ENCODE measurements around the gene CCDC149. TPM values are rescaled to one million over a fixed set of nuclear protein-coding genes. Genes with fewer than 3 reads are reported as not detected.

The CCDC149 gene
- polyA plus RNA-seq, 2 of the 4 experiments (the other 2 are of a cell fraction) = 1.4 to 2.8 TPM

DNA sequence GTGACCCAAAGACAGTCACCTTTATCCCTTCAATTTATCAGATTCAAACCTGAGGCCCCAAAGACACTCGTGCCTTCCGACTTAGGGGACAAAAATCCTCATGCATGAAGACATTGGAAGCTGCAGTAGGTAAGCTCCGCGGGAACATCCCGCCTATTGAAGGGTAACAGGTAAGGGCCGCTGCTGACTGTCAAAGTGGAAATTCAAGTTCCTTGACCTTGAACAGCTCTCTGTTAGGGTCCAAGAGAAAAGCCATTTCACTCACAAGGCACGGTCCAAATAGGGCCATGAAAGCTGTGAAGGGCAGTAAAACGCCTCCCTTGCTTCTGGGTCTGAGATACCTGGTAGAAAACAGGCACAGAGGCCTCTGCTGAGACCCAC is 34.2 kb downstream of the CCDC149 start:
- ATAC-seq = no peak
- no peak for TF ChIP-seq RARB (CRISPR knock-in tag; IDR thresholded peaks at IDR 0.05)
- TF ChIP-seq RFX5 (IDR thresholded peaks at IDR 0.05) = no peak
- no peak for TF ChIP-seq POLR2A (IDR thresholded peaks at IDR 0.05; ENCODE audit: low read length)
- no peak for TF ChIP-seq RCOR1 (IDR thresholded peaks at IDR 0.05; ENCODE audit: low read depth, low read length)
- no peak for TF ChIP-seq FOXS1 (CRISPR knock-in tag; IDR thresholded peaks at IDR 0.05)
- TF ChIP-seq, protein P1, sequence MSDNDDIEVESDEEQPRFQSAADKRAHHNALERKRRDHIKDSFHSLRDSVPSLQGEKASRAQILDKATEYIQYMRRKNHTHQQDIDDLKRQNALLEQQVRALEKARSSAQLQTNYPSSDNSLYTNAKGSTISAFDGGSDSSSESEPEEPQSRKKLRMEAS (IDR thresholded peaks at IDR 0.05) = no peak
- no peak for TF ChIP-seq CEBPB (IDR thresholded peaks at IDR 0.05)
- TF ChIP-seq, protein P2, sequence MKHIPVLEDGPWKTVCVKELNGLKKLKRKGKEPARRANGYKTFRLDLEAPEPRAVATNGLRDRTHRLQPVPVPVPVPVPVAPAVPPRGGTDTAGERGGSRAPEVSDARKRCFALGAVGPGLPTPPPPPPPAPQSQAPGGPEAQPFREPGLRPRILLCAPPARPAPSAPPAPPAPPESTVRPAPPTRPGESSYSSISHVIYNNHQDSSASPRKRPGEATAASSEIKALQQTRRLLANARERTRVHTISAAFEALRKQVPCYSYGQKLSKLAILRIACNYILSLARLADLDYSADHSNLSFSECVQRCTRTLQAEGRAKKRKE (CRISPR knock-in tag; IDR thresholded peaks at IDR 0.05; ENCODE audit: low read depth) = no peak
- no peak for TF ChIP-seq PHF8 (IDR thresholded peaks at IDR 0.05; ENCODE audit: borderline replicate concordance, low read depth)
- TF ChIP-seq EP300 (IDR thresholded peaks at IDR 0.05) = no peak
- TF ChIP-seq EHMT2 (IDR thresholded peaks at IDR 0.05; ENCODE audit: low read depth) = no peak
- TF ChIP-seq ZNF302 (CRISPR knock-in tag; IDR thresholded peaks at IDR 0.05) = no peak
- TF ChIP-seq TP53 (CRISPR knock-in tag; IDR thresholded peaks at IDR 0.05) = no peak
- no peak for TF ChIP-seq TFCP2L1 (CRISPR knock-in tag; IDR thresholded peaks at IDR 0.05)
- TF ChIP-seq MYC (IDR thresholded peaks at IDR 0.05; ENCODE audit: borderline replicate concordance, low read length) = no peak
- TF ChIP-seq, protein P3, sequence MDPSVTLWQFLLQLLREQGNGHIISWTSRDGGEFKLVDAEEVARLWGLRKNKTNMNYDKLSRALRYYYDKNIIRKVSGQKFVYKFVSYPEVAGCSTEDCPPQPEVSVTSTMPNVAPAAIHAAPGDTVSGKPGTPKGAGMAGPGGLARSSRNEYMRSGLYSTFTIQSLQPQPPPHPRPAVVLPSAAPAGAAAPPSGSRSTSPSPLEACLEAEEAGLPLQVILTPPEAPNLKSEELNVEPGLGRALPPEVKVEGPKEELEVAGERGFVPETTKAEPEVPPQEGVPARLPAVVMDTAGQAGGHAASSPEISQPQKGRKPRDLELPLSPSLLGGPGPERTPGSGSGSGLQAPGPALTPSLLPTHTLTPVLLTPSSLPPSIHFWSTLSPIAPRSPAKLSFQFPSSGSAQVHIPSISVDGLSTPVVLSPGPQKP (IDR thresholded peaks at IDR 0.05; ENCODE audit: low read depth, low read length) = no peak
- TF ChIP-seq ESRRA (IDR thresholded peaks at IDR 0.05; ENCODE audit: borderline replicate concordance, low read length) = no peak
- TF ChIP-seq, protein P4, sequence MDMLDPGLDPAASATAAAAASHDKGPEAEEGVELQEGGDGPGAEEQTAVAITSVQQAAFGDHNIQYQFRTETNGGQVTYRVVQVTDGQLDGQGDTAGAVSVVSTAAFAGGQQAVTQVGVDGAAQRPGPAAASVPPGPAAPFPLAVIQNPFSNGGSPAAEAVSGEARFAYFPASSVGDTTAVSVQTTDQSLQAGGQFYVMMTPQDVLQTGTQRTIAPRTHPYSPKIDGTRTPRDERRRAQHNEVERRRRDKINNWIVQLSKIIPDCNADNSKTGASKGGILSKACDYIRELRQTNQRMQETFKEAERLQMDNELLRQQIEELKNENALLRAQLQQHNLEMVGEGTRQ (IDR thresholded peaks at IDR 0.05) = no peak
- TF ChIP-seq ZC3H11A (IDR thresholded peaks at IDR 0.05) = no peak
- TF ChIP-seq, protein P5, sequence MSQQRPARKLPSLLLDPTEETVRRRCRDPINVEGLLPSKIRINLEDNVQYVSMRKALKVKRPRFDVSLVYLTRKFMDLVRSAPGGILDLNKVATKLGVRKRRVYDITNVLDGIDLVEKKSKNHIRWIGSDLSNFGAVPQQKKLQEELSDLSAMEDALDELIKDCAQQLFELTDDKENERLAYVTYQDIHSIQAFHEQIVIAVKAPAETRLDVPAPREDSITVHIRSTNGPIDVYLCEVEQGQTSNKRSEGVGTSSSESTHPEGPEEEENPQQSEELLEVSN (IDR thresholded peaks at IDR 0.05; ENCODE audit: borderline replicate concordance, low read depth) = no peak
- Histone ChIP-seq H3K4me1 (no peaks in the 10 kb centered on the region), H3K4me2 (no peak overlapping the region), H3K9me3 (no peaks in the 10 kb centered on the region), H3K4me3 (no peak overlapping the region), H3K27ac (no peak overlapping the region)
- no peak for DNase-seq (ENCODE audit: low read depth in 1 of 2, low spot score in 1 of 2)
- no peak for FAIRE-seq
- ChIA-PET CTCF (interaction anchor here (0.6 kb wide), 1 partner anchor 453 kb away, joined by 4 read pairs; no protein-coding TSS in a partner anchor), POLR2A (no interaction called here)
- 85% methylated on average over 8 of the region's 8 CpGs for WGBS (ENCODE audit: missing lambda C conversion rate)

DNA sequence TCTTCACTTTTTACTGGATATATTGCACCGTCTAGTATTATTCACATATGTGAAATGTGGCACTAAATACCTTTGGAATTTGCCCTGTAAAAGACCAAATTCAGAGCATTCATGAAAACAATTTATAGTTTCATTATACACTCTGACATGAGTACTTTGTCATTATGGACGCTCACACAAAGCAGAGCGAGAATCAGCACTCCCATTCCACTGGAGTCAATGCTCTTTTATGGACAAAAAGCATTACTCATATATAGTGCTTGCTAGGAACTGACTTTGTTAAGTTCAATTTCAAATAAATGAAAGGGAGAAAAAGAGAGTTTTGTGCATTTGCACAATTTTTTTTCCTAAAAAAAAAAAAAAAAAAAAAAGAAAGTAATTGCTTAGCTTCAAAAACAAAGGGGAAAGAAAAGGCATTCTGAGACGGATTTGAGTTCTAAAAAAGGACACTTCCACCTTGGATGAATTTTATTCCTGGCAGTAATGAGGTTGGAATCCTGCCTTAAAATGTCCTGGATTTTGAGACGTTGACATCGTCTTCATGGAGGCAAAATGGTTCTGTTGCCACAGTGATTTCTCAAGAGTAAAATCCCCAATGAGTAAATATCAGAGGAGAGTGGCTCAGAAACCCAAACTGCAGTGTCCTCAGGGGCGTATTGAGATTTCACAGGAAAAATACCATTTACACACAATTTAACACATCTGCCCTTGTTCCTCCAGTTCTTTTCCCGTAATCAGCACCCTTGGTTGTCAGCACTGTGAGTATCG is 34.8 kb downstream of the CCDC149 start:
- FAIRE-seq = no peak
- no peaks in the 10 kb centered on the region for H3K4me1 ChIP-seq
- ChIA-PET POLR2A (no interaction called here), CTCF (interaction anchor here (0.6 kb wide), 1 partner anchor 454 kb away, joined by 4 read pairs; no protein-coding TSS in a partner anchor)
- no peak overlapping the region for H3K27ac ChIP-seq
- no peak overlapping the region for H3K4me2 ChIP-seq
- 83% methylated on average over 9 of the region's 9 CpGs for WGBS (ENCODE audit: missing lambda C conversion rate)
- ATAC-seq = no peak
- DNase-seq (ENCODE audit: low read depth in 1 of 2, low spot score in 1 of 2) = no peak
- no peaks in the 10 kb centered on the region for H3K9me3 ChIP-seq
- TF ChIP-seq ZSCAN20 (CRISPR knock-in tag; IDR thresholded peaks at IDR 0.05) = no peak
- TF ChIP-seq POLR2A (IDR thresholded peaks at IDR 0.05; ENCODE audit: low read length) = no peak
- TF ChIP-seq GATA3 (IDR thresholded peaks at IDR 0.05; ENCODE audit: borderline replicate concordance) = no peak
- no peak for TF ChIP-seq CBX2 (IDR thresholded peaks at IDR 0.05; ENCODE audit: borderline replicate concordance, low read depth)
- TF ChIP-seq, protein P6, sequence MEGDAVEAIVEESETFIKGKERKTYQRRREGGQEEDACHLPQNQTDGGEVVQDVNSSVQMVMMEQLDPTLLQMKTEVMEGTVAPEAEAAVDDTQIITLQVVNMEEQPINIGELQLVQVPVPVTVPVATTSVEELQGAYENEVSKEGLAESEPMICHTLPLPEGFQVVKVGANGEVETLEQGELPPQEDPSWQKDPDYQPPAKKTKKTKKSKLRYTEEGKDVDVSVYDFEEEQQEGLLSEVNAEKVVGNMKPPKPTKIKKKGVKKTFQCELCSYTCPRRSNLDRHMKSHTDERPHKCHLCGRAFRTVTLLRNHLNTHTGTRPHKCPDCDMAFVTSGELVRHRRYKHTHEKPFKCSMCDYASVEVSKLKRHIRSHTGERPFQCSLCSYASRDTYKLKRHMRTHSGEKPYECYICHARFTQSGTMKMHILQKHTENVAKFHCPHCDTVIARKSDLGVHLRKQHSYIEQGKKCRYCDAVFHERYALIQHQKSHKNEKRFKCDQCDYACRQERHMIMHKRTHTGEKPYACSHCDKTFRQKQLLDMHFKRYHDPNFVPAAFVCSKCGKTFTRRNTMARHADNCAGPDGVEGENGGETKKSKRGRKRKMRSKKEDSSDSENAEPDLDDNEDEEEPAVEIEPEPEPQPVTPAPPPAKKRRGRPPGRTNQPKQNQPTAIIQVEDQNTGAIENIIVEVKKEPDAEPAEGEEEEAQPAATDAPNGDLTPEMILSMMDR (IDR thresholded peaks at IDR 0.05) = no peak
- no peak overlapping the region for H3K4me3 ChIP-seq
